H1 (cell line): Measurements from ENCODE around the gene HIC2. TPM values are rescaled to one million over a fixed set of nuclear protein-coding genes. Genes with fewer than 3 reads are reported as not detected.
"Not testable (repeated sequence)": the region's sequence is repeated elsewhere in the genome, so short reads cannot be mapped to it uniquely, and the experiment has no call there.

ENCODE experiments used
- CTCF ChIA-PET: fragments of 300-600 bp; sonication (Branson Sonifier 250); formaldehyde crosslinking; loops from one replicate; lab custom pipeline; 2021; ENCODE audit not compliant: partially characterized antibody; lab: Charles Lee
- POLR2A ChIA-PET: fragments of 300-600 bp; sonication (Branson Sonifier 250); formaldehyde crosslinking; loops from one replicate; lab custom pipeline; 2021; ENCODE audit warnings: inconsistent platforms; ENCODE audit not compliant: partially characterized antibody; lab: Charles Lee
- DNase-seq, 2 experiments: peaks; one replicate each; pipeline versions ENCODE4 v3.0.0 to v3.0.0-alpha.2; 2010 to 2022; ENCODE audit warnings: low spot score in 2 of 2, low read depth in 1 of 2, mixed read lengths in 1 of 2
- FAIRE-seq: peaks from 2 replicates; lab custom pipeline; 2011; peaks lifted over from hg19 to GRCh38; lab: Jason Lieb, UNC
- H2AFZ ChIP-seq: 2 replicates; pipeline ENCODE4 v1.8.1; 2012; ENCODE audit warnings: low read length, inconsistent platforms
- H2AK5ac ChIP-seq: 2 replicates; pipeline ENCODE4 v1.6.1; 2013; ENCODE audit warnings: low read depth, low read length
- H2BK120ac ChIP-seq: replicated peaks from 2 replicates; pipeline ENCODE3; 2013; ENCODE audit warnings: low read depth, low read length, inconsistent platforms
- H2BK12ac ChIP-seq: 2 replicates; pipeline ENCODE4 v1.6.1; 2013; ENCODE audit warnings: low read depth, low read length
- H2BK15ac ChIP-seq: 2 replicates; pipeline ENCODE4 v1.6.1; 2013; ENCODE audit warnings: low read length
- H2BK20ac ChIP-seq: 2 replicates; pipeline ENCODE4 v1.6.1; 2013; ENCODE audit warnings: low read length
- H2BK5ac ChIP-seq: 2 replicates; pipeline ENCODE4 v1.6.1; 2013; ENCODE audit warnings: low read depth, low read length
- H3K14ac ChIP-seq: 2 replicates; pipeline ENCODE4 v1.6.1; 2013; ENCODE audit warnings: inconsistent platforms; ENCODE audit not compliant: insufficient read length
- H3K18ac ChIP-seq: 2 replicates; pipeline ENCODE4 v1.6.1; 2013; ENCODE audit warnings: low read length; ENCODE audit errors: extremely low read depth
- H3K23ac ChIP-seq: 2 replicates; pipeline ENCODE4 v1.6.1; 2013; ENCODE audit warnings: inconsistent platforms; ENCODE audit not compliant: insufficient read length
- H3K23me2 ChIP-seq: 2 replicates; pipeline ENCODE4 v1.6.1; 2013; ENCODE audit warnings: low read depth, low read length
- H3K27ac ChIP-seq: 2 replicates; pipeline ENCODE4 v1.6.1; 2011; ENCODE audit warnings: low read depth, low read length, inconsistent platforms
- H3K27me3 ChIP-seq, 4 experiments: replicated peaks in 1 of 4; 1 replicate in 1 of 4; 2 replicates in 3 of 4; pipeline versions ENCODE4 v1.6.1 to v1.8.1; 2011 to 2013; ENCODE audit warnings: low read length in 3 of 4, mild to moderate bottlenecking in 3 of 4, inconsistent platforms in 2 of 4, mixed read lengths in 2 of 4, moderate library complexity in 1 of 4; ENCODE audit not compliant: control insufficient read depth in 3 of 4, insufficient read depth in 3 of 4; ENCODE audit errors: extremely low read depth in 1 of 4
- H3K36me3 ChIP-seq, 4 experiments: 2 replicates each; pipeline versions ENCODE4 v1.6.1 to v1.8.1; 2011 to 2013; ENCODE audit warnings: mild to moderate bottlenecking in 4 of 4, low read length in 3 of 4, moderate library complexity in 2 of 4, control low read depth in 1 of 4, inconsistent platforms in 1 of 4; ENCODE audit not compliant: insufficient read depth in 4 of 4, control insufficient read depth in 2 of 4
- H3K4ac ChIP-seq: replicated peaks from 2 replicates; pipeline ENCODE3; 2013; ENCODE audit warnings: low read length, low read depth, mixed read lengths, inconsistent platforms; ENCODE audit not compliant: insufficient read length
- H3K4me1 ChIP-seq, 4 experiments: replicated peaks in 1 of 4; 1 replicate in 1 of 4; 2 replicates in 3 of 4; pipeline versions ENCODE4 v1.6.1 to v1.8.1; 2011 to 2013; ENCODE audit warnings: low read length in 3 of 4, inconsistent platforms in 2 of 4, mixed read lengths in 1 of 4; ENCODE audit not compliant: insufficient read depth in 4 of 4, control insufficient read depth in 3 of 4
- H3K4me2 ChIP-seq, 2 experiments: 2 replicates each; pipeline versions ENCODE4 v1.6.1 to v1.8.1; 2011 to 2013; ENCODE audit warnings: low read depth in 2 of 2, low read length in 2 of 2, control low read depth in 1 of 2, inconsistent platforms in 1 of 2, mild to moderate bottlenecking in 1 of 2; ENCODE audit not compliant: insufficient read depth in 1 of 2
- H3K4me3 ChIP-seq, 4 experiments: fragments of 200-600, 300-600 bp in 1 of 4; sonication (generic), shearing (Covaris generic), sonication (Bioruptor Twin) in 1 of 4; 2 replicates each; pipeline versions ENCODE4 v1.5.1 to v1.8.1; 2011 to 2016; ENCODE audit warnings: low read length in 4 of 4, low read depth in 3 of 4, control low read depth in 2 of 4, inconsistent platforms in 2 of 4, mild to moderate bottlenecking in 2 of 4, mixed read lengths in 1 of 4, moderate library complexity in 1 of 4; ENCODE audit not compliant: insufficient read depth in 2 of 4; ENCODE audit errors: extremely low read depth in 1 of 4
- H3K56ac ChIP-seq: replicated peaks from 2 replicates; pipeline ENCODE3; 2013; ENCODE audit warnings: low read depth, mild to moderate bottlenecking, mixed read lengths, low read length, inconsistent platforms; ENCODE audit not compliant: insufficient read length
- H3K79me1 ChIP-seq: 2 replicates; pipeline ENCODE4 v1.6.1; 2013; ENCODE audit warnings: low read depth, low read length, control low read depth
- H3K79me2 ChIP-seq, 2 experiments: 2 replicates each; pipeline versions ENCODE4 v1.6.1 to v1.8.1; 2012 to 2013; ENCODE audit warnings: low read length in 2 of 2, mild to moderate bottlenecking in 2 of 2, inconsistent platforms in 1 of 2; ENCODE audit not compliant: insufficient read depth in 2 of 2, control insufficient read depth in 1 of 2
- H3K9ac ChIP-seq, 4 experiments: replicated peaks in 1 of 4; 1 replicate in 1 of 4; 2 replicates in 3 of 4; pipeline versions ENCODE4 v1.6.1 to v1.8.1; 2011 to 2013; ENCODE audit warnings: low read depth in 3 of 4, low read length in 3 of 4, control low read depth in 2 of 4, mild to moderate bottlenecking in 2 of 4, moderate library complexity in 2 of 4, inconsistent platforms in 1 of 4; ENCODE audit errors: extremely low read depth in 1 of 4
- H3K9me3 ChIP-seq, 2 experiments: 2 replicates each; pipeline versions ENCODE4 v1.6.1 to v1.8.1; 2012 to 2013; ENCODE audit warnings: mild to moderate bottlenecking in 2 of 2, moderate library complexity in 2 of 2, control low read depth in 1 of 2, inconsistent platforms in 1 of 2, low read depth in 1 of 2, low read length in 1 of 2, mixed read lengths in 1 of 2; ENCODE audit not compliant: insufficient read depth in 2 of 2
- H4K20me1 ChIP-seq, 2 experiments: replicated peaks in 1 of 2; 2 replicates each; pipeline versions ENCODE3 to v1.8.1; 2011 to 2013; ENCODE audit warnings: inconsistent platforms in 2 of 2, low read length in 2 of 2, mild to moderate bottlenecking in 1 of 2; ENCODE audit not compliant: insufficient read depth in 2 of 2, control insufficient read depth in 1 of 2
- H4K5ac ChIP-seq: 2 replicates; pipeline ENCODE4 v1.6.1; 2013; ENCODE audit warnings: low read length, low read depth, mixed read lengths, inconsistent platforms; ENCODE audit not compliant: insufficient read length
- H4K8ac ChIP-seq: 2 replicates; pipeline ENCODE4 v1.8.0; 2013; ENCODE audit warnings: mild to moderate bottlenecking, moderate library complexity, low read length, inconsistent platforms; ENCODE audit not compliant: insufficient read depth; ENCODE audit errors: extremely low read depth
- H4K91ac ChIP-seq: replicated peaks from 2 replicates; pipeline ENCODE3; 2013; ENCODE audit warnings: low read length, mixed read lengths, inconsistent platforms; ENCODE audit not compliant: insufficient read length
- WGBS, 2 experiments: shearing (Covaris generic) in 1 of 2; methylation state at CpG; one replicate each; pipeline versions ENCODE4 v1.1.6 to v1.1.7; 2013 to 2015; ENCODE audit warnings: low lambda C conversion rate in 2 of 2, mixed read lengths in 2 of 2, inconsistent platforms in 1 of 2, low coverage in 1 of 2, missing lambda C conversion rate in 1 of 2; ENCODE audit not compliant: insufficient replicate concordance in 2 of 2, insufficient coverage in 1 of 2, insufficient read length in 1 of 2; ENCODE audit errors: extremely low coverage in 1 of 2, missing lambda C conversion rate in 1 of 2; 5-methylcytosine and 5-hydroxymethylcytosine counted together
- polyA plus RNA-seq, 7 experiments: library from polyadenylated mRNA; depleted of rRNA in 3 of 7; stranded (reverse) in 5 of 7; unstranded in 2 of 7; fragments of >200 nt in 5 of 7; fragments of 200-250 nt in 2 of 7; gene quantifications; 1 replicate in 5 of 7; 2 replicates in 1 of 7; 4 replicates in 1 of 7; pipeline versions ENCODE4 v1.2.1 to v1.2.3, GENCODE V29; 2011 to 2013; ENCODE audit warnings: missing spikeins in 2 of 7, mixed read lengths in 2 of 7
- total RNA-seq: library from RNA; stranded (reverse); fragmentation: NEBNext Ultra II Directional; extraction: Animal tissue kit (Norgen Biotek cat#: 25700); gene quantifications from 2 replicates; pipeline ENCODE4 v1.2.1, GENCODE V29; 2021

HIC2 gene
- total and polyA plus RNA-seq, 2 of the 8 experiments (the other 6 are each of a cell fraction or from before 2014, with no cell fraction given) = 8.0 to 21.9 TPM

DNA sequence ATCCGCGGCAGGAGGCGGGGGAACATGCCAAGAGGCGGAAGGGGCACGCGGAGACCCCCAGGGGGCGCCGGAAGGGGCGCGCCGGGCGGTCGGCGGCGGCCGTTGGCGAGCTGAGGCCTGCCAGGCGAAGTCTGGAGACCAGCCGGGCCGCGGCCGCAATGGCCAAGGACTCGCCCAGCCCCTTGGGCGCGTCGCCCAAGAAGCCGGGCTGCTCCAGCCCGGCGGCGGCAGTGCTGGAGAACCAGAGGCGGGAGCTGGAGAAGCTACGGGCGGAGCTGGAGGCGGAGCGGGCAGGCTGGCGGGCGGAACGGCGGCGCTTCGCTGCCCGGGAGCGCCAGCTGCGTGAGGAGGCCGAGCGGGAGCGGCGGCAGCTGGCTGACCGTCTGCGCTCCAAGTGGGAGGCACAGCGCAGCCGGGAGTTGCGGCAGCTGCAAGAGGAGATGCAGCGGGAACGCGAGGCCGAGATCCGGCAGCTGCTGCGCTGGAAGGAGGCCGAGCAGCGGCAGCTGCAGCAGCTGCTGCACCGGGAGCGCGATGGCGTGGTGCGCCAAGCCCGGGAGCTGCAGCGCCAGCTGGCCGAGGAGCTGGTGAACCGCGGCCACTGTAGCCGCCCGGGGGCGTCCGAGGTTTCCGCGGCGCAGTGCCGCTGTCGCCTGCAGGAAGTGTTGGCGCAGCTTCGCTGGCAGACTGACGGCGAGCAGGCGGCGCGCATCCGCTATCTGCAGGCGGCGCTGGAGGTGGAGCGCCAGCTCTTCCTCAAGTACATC is 33.3 kb upstream of the HIC2 start, which contains the start of gene RIMBP3B:
Gene RIMBP3B, plus strand, starts transcription at position 51 of the 767 bp plus-strand sequence. Its CDS starts 108 bp downstream, at position 159.
- H3K27ac ChIP-seq, H3K9me3 ChIP-seq, H3K4me1 ChIP-seq, H2AFZ ChIP-seq, H3K4ac ChIP-seq, H4K20me1 ChIP-seq, H4K91ac ChIP-seq, CTCF ChIA-PET, H2BK5ac ChIP-seq, FAIRE-seq, H3K23me2 ChIP-seq, H2BK15ac ChIP-seq, H4K8ac ChIP-seq, H3K56ac ChIP-seq, H2BK12ac ChIP-seq, H2BK120ac ChIP-seq, POLR2A ChIA-PET, DNase-seq, H3K36me3 ChIP-seq, H2BK20ac ChIP-seq, H3K79me1 ChIP-seq, H3K4me2 ChIP-seq, H3K27me3 ChIP-seq, H2AK5ac ChIP-seq, H3K9ac ChIP-seq, H3K4me3 ChIP-seq, H3K14ac ChIP-seq, H3K18ac ChIP-seq, H3K23ac ChIP-seq, H3K79me2 ChIP-seq, H4K5ac ChIP-seq: not testable (repeated sequence)
- WGBS, 2 experiments = no CpG with 5 or more reads among the region's 91 CpGs
